GM12892 (cell line): ENCODE results near the gene PACSIN3.
"Not testable (repeated sequence)": the region's sequence is repeated elsewhere in the genome, so short reads cannot be mapped to it uniquely, and the experiment has no call there.

ENCODE experiments used
- POLR2A ChIP-seq: IDR thresholded peaks from 2 replicates; pipeline ENCODE4 v1.6.1; 2011; ENCODE audit warnings: low read depth, low read length, control low read depth
- POLR2AphosphoS5 ChIP-seq: IDR thresholded peaks from 2 replicates; pipeline ENCODE4 v1.6.1; 2011; ENCODE audit warnings: low read depth, low read length, control low read depth

GRCh38 chr11:47206577-47206976 is 20.3 kb upstream of the PACSIN3 start:
- TF ChIP-seq POLR2AphosphoS5, POLR2A: not testable (repeated sequence)
